22Rv1 (cell line): ENCODE data around the gene FBXW8.

Experiments used
- CTCF ChIP-seq: fragments of 450-650 bp; IDR thresholded peaks from 2 replicates; pipeline ENCODE4 v1.5.1; 2017; ENCODE audit warnings: mild to moderate bottlenecking
- ZFX ChIP-seq: fragments of 450-650 bp; IDR thresholded peaks from 2 replicates; pipeline ENCODE4 v1.6.1; 2017; ENCODE audit warnings: antibody characterized with exemption, borderline replicate concordance

GRCh38 chr12:116933091-116933490 is 22.3 kb downstream of the FBXW8 start:
- TF ChIP-seq CTCF (no peak), ZFX (no peak)
